Suprapubic skin (tissue), 4 donors: ENCODE results near the gene SMAD7. TPM values are rescaled to one million over a fixed set of nuclear protein-coding genes. Genes with fewer than 3 reads are reported as not detected.

Source experiments
- DNase-seq, 2 donors: peaks; one replicate each; pipeline ENCODE4 v3.0.0-alpha.2; 2019; ENCODE audit warnings: low spot score in 2 of 2
- H3K27ac ChIP-seq: fragments of 200-600 bp; sonication (generic); one replicate; pipeline ENCODE4 v1.5.1; 2019
- H3K27me3 ChIP-seq: fragments of 200-600 bp; sonication (generic); one replicate; pipeline ENCODE4 v1.5.1; 2019
- H3K36me3 ChIP-seq: fragments of 200-600 bp; sonication (generic); one replicate; pipeline ENCODE4 v1.5.1; 2019
- H3K4me1 ChIP-seq: fragments of 200-600 bp; sonication (generic); one replicate; pipeline ENCODE4 v1.5.1; 2019
- H3K4me3 ChIP-seq: fragments of 200-600 bp; sonication (generic); one replicate; pipeline ENCODE4 v1.5.1; 2019; ENCODE audit warnings: mild to moderate bottlenecking
- H3K9me3 ChIP-seq: fragments of 200-600 bp; sonication (generic); one replicate; pipeline ENCODE4 v1.5.1; 2019
- EP300 ChIP-seq: sonication (generic); formaldehyde crosslinking; IDR thresholded peaks from one replicate; pipeline ENCODE4 v1.6.1; 2017; ENCODE audit warnings: antibody characterized with exemption
- POLR2A ChIP-seq, 2 donors: fragments of 450-650 bp; IDR thresholded peaks; one replicate each; pipeline ENCODE4 v1.6.1; 2017; ENCODE audit warnings: antibody characterized with exemption in 2 of 2, mild to moderate bottlenecking in 2 of 2, moderate library complexity in 2 of 2
- POLR2AphosphoS5 ChIP-seq, 3 donors: sonication (generic); formaldehyde crosslinking; IDR thresholded peaks; one replicate each; pipeline ENCODE4 v1.6.1; 2017; ENCODE audit warnings: antibody characterized with exemption in 3 of 3
- WGBS: methylation state at CpG from one replicate; pipeline ENCODE4 v1.1.5; 2018; 5-methylcytosine and 5-hydroxymethylcytosine counted together
- total RNA-seq, 4 donors: library from RNA; depleted of rRNA; stranded (reverse); fragments of >200 nt; gene quantifications; one replicate each; pipeline ENCODE4 v1.1.0, GENCODE V29; 2016
- TF ChIP-seq, protein P1 (sequence below), 2 donors: fragments of 200-600 bp in 1 of 2; fragments of 450-650 bp in 1 of 2; sonication (generic) in 1 of 2; IDR thresholded peaks; one replicate each; pipeline ENCODE4 v1.5.1; 2016 to 2019; ENCODE audit warnings: antibody characterized with exemption in 2 of 2, mild to moderate bottlenecking in 1 of 2, moderate library complexity in 1 of 2

The SMAD7 gene
- total RNA-seq, 4 donors from 2014 or later: 19.7 to 41.6 (median 27.8) TPM

DNA sequence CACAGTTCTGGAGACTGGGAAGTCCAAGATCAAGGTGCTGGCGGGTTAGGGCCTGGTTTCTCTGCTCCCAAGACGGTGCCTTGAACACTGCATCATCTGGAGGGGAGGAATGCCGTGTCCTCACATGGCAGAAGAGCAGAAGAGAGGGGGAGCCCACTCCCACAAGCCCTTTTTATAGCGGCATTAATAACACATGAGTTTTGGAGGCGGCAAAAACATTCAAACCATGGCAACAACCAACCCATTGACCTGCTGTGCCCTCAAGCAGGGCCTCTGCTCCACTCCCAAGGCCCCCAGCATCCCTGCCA is 62.0 kb downstream of the SMAD7 start:
- Histone ChIP-seq H3K36me3 (no peaks in the 10 kb centered on the region), H3K9me3 (no peaks in the 10 kb centered on the region), H3K27me3 (no peaks in the 10 kb centered on the region), H3K27ac (no peak overlapping the region), H3K4me3 (no peak overlapping the region), H3K4me1 (peaks cover 16% of the 10 kb centered on the region)
- no peak for DNase-seq
- TF ChIP-seq EP300: no peak
- TF ChIP-seq POLR2A (IDR thresholded peaks at IDR 0.05): no peak
- TF ChIP-seq, protein P1, sequence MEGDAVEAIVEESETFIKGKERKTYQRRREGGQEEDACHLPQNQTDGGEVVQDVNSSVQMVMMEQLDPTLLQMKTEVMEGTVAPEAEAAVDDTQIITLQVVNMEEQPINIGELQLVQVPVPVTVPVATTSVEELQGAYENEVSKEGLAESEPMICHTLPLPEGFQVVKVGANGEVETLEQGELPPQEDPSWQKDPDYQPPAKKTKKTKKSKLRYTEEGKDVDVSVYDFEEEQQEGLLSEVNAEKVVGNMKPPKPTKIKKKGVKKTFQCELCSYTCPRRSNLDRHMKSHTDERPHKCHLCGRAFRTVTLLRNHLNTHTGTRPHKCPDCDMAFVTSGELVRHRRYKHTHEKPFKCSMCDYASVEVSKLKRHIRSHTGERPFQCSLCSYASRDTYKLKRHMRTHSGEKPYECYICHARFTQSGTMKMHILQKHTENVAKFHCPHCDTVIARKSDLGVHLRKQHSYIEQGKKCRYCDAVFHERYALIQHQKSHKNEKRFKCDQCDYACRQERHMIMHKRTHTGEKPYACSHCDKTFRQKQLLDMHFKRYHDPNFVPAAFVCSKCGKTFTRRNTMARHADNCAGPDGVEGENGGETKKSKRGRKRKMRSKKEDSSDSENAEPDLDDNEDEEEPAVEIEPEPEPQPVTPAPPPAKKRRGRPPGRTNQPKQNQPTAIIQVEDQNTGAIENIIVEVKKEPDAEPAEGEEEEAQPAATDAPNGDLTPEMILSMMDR (IDR thresholded peaks at IDR 0.05): no peak
- no peak for TF ChIP-seq POLR2AphosphoS5 (IDR thresholded peaks at IDR 0.05)
- WGBS: 96% methylated on average over 5 of the region's 5 CpGs

DNA sequence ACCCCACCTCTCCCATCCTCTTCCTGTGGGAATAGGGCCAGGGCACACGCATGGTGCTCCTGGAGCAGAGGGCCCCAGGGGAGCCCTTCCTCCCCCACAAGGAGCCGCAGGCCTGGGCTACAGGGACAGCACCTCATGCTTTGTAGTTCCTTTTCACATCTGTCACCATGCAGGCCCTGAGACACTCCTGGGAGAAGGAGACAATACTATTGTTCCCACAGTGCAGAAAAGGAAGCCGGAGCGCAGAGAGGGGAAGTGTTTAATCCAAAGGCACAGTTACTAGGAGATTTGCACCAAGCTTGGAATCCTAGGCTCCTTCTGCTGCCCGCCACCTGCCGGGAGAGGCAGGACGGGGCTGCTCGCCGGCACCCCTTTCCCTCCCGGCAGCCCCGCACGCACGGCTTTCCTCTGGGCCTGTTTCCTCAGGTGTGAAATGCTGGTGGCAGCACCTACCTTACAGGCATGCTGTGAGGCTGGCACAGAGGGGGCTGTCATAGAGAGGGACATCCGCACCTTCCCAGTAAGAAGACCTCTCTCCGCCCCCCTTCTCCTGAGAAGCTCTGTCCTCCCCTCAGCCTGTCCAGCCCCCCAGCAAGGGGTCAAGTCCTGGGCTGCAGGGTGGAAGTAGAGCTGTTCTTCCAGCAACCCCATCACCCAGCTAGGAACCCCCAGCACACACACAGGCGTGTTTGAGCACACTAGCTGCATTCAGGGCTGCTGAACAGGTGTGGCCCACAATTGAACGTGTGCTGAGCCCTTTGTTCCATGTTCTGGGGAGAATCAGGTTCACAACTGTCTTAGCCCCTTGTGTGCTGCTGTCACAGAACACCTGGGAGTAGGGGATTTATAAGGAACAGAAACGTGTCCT is 62.6 kb downstream of the SMAD7 start:
- Histone ChIP-seq H3K27me3 (no peaks in the 10 kb centered on the region), H3K4me1 (peaks cover 10% of the 10 kb centered on the region), H3K27ac (no peak overlapping the region), H3K9me3 (no peaks in the 10 kb centered on the region), H3K36me3 (no peaks in the 10 kb centered on the region), H3K4me3 (no peak overlapping the region)
- WGBS: 85% methylated on average over 7 of the region's 18 CpGs
- DNase-seq: no peak
- TF ChIP-seq, protein P1 (IDR thresholded peaks at IDR 0.05): no peak
- TF ChIP-seq EP300 (no peak), POLR2A (IDR thresholded peaks at IDR 0.05) (no peak), POLR2AphosphoS5 (IDR thresholded peaks at IDR 0.05) (no peak)

DNA sequence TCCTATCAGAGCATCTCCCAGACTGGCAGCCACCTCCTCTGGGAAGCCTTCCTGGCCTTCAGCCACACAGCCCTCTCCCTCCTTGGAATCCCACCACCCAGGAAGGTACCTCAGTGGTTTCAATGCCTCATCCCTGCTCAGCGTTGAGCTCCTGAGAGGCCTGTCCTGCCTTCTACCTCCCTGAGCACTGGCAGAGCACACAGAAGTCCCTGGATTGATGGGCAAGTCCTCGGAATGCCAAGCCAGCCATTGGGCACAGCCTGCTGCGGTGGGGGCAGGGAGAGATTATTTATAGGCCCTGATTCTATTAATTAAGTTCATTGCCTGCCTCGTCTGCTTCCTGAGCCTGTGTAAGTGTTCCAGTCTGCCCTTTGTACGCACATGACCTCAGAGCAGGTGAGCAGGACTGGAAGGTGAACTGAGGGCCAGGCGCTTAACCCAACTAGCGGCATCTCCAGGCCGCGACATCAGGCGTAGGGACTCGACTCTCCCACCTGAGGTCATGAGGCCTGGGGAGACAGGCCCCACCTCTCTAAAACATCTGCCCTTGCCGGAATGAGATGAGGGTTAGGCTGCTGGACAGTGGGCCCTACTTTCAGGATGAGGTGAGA is 63.4 kb downstream of the SMAD7 start:
- H3K9me3 ChIP-seq: no peaks in the 10 kb centered on the region
- no peak overlapping the region for H3K4me3 ChIP-seq
- H3K27me3 ChIP-seq: no peaks in the 10 kb centered on the region
- TF ChIP-seq POLR2A (IDR thresholded peaks at IDR 0.05): no peak
- TF ChIP-seq, protein P1 (IDR thresholded peaks at IDR 0.05): no peak
- no peak for TF ChIP-seq EP300
- no peak for TF ChIP-seq POLR2AphosphoS5 (IDR thresholded peaks at IDR 0.05)
- 93% methylated on average over 7 of the region's 12 CpGs for WGBS
- DNase-seq: no peak
- no peak overlapping the region for H3K27ac ChIP-seq
- H3K4me1 ChIP-seq: peaks cover 5% of the 10 kb centered on the region
- no peaks in the 10 kb centered on the region for H3K36me3 ChIP-seq

DNA sequence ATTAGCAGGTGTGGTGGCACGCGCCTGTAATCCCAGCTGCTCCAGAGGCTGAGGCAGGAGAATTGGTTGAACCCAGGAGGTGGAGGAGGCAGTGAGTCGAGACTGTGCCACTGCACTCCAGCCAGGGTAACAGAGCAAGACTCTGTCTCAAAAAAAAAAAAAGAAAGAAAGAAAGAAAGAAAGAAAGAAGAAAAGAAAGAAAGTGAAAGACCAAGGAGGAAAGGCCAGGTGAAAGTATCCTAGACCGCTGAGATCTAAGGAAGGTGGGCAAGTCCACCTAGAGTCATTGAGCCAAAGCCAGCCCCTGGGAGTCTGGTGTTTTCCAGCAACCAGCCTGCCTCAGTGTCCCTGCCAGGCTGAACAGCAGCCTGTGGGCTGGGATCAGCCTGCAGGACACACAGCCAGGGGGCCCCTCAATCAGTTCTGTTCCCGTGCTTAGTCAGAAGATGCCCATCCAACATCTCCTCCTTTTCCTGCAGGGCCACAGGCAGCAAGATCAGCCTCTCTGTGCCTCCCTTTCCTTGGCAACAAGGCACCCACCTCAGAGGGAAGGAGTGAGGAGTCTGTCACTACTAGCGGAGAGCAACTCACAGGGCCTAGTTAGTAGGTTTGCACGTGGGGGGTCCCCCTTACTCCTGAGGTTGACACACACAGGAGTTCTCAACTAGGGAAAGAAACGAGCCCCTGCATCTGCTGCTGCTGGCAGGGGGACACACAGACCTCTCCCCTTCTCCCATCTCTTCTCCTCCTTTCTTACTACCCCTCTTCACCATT is 64.1 kb downstream of the SMAD7 start:
- H3K4me3 ChIP-seq: no peak overlapping the region
- H3K9me3 ChIP-seq: no peaks in the 10 kb centered on the region
- TF ChIP-seq POLR2A (IDR thresholded peaks at IDR 0.05) (no peak), EP300 (no peak), POLR2AphosphoS5 (IDR thresholded peaks at IDR 0.05) (no peak)
- TF ChIP-seq, protein P1 (IDR thresholded peaks at IDR 0.05): no peak
- no peaks in the 10 kb centered on the region for H3K4me1 ChIP-seq
- no peaks in the 10 kb centered on the region for H3K27me3 ChIP-seq
- 94% methylated on average over 8 of the region's 8 CpGs for whole genome bisulfite sequencing
- no peaks in the 10 kb centered on the region for H3K36me3 ChIP-seq
- DNase-seq: no peak
- no peak overlapping the region for H3K27ac ChIP-seq

DNA sequence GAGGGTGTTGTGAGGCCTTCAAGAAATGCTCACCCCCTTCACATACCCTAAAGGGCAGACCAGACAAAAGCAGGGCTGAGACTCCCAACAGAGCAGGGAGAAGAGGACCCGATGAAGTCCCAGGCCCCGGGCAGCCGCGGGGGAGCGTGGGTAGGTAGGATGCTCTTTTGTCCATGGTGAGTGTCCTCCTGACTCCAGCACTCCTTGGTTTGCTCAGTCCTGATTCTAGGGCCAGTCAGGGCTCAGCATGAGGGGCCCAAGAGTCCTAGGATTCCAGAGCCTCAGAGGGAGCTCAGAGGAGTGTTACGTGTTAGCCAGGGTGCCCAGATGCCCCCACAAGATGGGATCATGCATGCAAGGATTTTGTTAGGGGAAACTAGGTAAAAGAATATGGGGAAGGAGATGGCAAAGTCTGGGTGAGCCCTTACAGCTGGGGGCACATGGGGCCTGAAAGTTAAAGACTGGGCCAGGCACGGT is 64.8 kb downstream of the SMAD7 start:
- H3K4me3 ChIP-seq: no peak overlapping the region
- no peaks in the 10 kb centered on the region for H3K27me3 ChIP-seq
- no peaks in the 10 kb centered on the region for H3K9me3 ChIP-seq
- TF ChIP-seq EP300 (no peak), POLR2A (IDR thresholded peaks at IDR 0.05) (no peak), POLR2AphosphoS5 (IDR thresholded peaks at IDR 0.05) (no peak)
- TF ChIP-seq, protein P1 (IDR thresholded peaks at IDR 0.05): no peak
- no peaks in the 10 kb centered on the region for H3K4me1 ChIP-seq
- H3K36me3 ChIP-seq: no peaks in the 10 kb centered on the region
- WGBS: 93% methylated on average over 7 of the region's 7 CpGs
- no peak overlapping the region for H3K27ac ChIP-seq
- DNase-seq: no peak
